ENCODE results near the gene DGKB.
A peak's percentile ranks its signal among the peaks of the same experiment; 100 is the strongest.

The DGKB gene

GRCh38 chr7:14207138-14207537 lies 695.4 kb downstream of the DGKB start:
- no peak for DNase-seq (ENCODE audit: low spot score)

GRCh38 chr7:14206121-14206520 lies 696.4 kb downstream of the DGKB start:
- no peak for DNase-seq (ENCODE audit: low spot score)

DNA sequence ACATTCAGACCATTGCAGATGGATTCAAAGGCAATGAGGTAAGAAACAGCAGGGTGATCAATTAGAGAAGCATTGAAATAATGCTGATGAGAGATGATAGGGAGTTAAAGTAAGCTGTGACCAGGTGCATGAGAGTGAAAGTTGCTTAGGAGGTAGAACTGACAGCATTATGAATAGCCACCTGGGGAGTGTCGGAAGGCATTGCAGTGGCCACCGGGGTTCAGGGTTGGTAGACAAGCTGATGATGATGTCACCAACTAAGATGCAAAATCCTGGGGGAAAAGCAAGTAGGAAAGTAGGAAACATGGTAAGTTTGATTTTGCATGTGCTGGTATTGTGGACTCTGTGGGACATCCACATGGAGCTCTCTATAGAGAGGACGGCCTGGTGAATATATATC lies 701.2 kb downstream of the DGKB start:
- DNase-seq (ENCODE audit: low spot score): no peak

DNA sequence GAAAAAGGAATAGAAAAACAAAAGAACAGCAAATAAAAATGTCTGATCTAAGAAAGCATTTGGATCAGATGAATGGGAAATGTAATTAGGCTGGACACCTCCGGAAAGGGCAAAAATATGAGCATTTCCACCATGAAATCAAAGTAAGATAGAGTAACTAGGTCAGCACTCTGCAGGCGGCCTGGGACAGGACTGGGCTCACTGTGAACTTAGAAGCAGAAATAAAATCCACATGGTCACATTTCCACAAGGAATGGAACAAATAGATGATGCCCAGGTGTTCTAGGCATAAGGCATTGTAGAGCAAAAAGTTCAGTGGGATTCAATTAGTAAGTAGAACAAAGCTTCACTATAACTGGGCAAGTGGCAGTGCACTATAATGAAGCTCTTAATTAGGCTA lies 703.2 kb downstream of the DGKB start:
- DNase-seq (ENCODE audit: low spot score): no peak

GRCh38 chr7:14197280-14197679 lies 705.3 kb downstream of the DGKB start:
- DNase-seq (ENCODE audit: low spot score): no peak

- no peak for DNase-seq (ENCODE audit: low spot score)
Measured at GRCh38 chr7:14196555-14196954, 706.0 kb downstream of the DGKB start.

DNA sequence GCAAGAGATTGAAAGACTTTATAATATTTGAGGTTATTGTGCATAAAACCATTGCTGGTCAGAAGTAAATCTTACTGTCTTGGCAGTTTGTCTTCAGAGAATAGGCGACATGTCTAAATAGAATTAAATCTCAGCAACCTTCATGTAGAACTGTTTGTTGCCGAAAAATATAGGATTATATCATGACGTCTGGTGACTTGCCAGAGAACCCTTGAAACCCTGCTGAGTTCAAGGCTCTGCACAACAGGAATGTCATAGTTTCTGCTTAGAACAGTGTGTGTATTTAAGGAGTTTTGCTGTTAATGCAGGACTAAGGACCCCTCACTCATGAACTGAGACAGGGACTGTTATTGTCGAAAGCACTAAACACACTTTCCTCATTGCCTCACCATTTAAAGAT lies 706.7 kb downstream of the DGKB start:
- no peak for DNase-seq (ENCODE audit: low spot score)

DNA sequence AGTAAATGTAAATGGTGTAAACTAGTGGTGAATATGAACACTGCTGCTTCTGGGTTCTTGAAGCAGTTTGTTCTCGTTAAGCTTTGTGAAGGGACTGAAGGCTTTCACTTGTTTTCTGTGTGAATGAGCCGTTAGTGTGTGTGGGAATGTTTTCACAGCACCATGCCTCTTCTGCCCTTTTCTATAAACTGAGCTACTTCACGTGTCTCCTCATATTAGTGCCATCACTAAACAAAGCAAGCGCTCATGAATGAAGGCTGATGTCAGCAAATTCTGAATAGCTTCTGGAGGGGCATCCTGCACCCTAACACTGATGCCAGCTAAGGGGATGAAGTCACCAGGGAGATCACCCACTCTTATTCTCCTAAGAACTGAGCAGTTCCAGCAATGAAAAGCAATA lies 707.5 kb downstream of the DGKB start:
- DNase-seq (ENCODE audit: low spot score): no peak

DNA sequence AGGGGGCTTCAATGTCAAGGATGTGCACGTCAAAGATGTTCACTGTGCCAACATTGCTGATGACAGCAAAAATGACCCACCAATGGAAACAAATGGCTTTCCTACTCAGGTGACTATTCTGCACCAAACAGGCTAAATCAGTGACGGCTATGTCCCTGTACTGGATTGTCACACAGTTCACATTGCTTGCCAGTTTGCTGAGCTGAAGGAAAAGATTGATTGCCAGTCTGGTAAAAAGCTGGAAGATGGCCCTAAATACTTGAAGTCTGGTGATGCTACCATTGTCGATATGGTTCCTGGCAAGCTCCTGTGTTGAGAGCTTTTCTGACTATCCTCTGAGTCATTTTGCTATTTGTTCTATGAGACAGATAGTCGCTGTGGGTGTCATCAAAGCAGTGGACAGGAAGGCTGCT lies 710.9 kb downstream of the DGKB start:
- DNase-seq (ENCODE audit: low spot score): no peak

GRCh38 chr7:14184292-14184864 lies 718.2 kb downstream of the DGKB start:
- DNase-seq (ENCODE audit: low spot score): no peak

DNA sequence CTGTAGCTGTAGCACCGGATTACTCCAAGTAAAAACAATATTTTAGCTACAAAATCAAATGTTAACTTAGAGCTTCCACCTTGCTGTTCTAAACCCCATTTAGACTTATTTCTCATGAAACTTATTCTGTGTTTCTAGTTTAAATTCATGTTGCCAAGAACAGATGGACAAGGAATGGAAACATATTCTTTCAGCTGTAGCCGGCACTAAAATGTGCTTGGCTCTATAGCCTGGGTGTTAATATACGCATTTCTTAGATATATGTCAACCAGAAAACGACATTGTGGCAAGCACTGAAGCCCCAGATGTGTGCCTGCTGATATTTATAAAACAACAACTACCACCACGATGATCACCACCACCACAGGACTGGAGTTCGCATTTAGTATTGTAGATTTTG lies 722.8 kb downstream of the DGKB start:
- DNase-seq (ENCODE audit: low spot score): no peak

GRCh38 chr7:14177876-14178275 lies 724.7 kb downstream of the DGKB start:
- no peak for DNase-seq (ENCODE audit: low spot score)

DNA sequence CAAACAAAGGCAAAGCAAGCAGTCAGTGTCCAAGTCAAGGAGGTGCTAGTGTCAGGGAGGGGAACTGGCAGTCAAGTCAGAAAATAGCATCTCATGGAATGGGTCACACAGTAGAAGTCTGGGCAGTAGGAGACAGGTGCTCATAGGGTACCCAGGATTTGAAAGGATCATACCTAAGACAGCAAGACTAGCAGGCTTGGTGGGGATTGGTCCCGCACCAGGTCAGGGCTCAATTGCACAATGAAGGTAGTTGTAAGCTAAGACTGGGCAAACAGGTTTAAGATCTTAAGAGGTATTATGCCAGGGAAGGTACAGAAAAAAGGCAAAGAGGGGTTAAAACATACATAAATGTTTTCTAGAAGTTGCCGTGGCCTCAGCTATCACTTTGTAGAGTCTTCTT lies 731.7 kb downstream of the DGKB start:
- no peak for DNase-seq (ENCODE audit: low spot score)

DNA sequence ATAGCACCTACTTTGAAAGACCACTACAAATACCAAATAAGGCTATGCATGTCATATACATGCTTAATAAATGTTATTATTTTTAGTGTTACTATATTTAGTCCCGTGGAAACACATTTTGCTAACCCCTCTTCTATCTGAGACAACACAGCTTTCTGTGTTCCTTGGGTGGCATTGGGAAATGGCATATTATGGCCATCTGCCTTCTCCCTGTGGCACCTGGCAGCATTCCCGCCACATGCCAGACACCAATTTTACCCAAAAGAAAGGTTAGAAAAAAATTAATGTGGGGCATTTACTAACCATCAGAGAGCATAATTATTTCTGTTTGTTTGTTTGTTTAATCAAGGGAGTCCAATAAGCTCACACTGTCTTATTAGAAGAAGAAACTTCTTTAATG lies 744.4 kb downstream of the DGKB start:
- DNase-seq (ENCODE audit: low spot score): no peak

GRCh38 chr7:14156436-14156835 lies 746.1 kb downstream of the DGKB start:
- DNase-seq (ENCODE audit: low spot score): no peak

GRCh38 chr7:14148974-14149373 lies 753.6 kb downstream of the DGKB start:
- DNase-seq (ENCODE audit: low spot score): no peak

DNA sequence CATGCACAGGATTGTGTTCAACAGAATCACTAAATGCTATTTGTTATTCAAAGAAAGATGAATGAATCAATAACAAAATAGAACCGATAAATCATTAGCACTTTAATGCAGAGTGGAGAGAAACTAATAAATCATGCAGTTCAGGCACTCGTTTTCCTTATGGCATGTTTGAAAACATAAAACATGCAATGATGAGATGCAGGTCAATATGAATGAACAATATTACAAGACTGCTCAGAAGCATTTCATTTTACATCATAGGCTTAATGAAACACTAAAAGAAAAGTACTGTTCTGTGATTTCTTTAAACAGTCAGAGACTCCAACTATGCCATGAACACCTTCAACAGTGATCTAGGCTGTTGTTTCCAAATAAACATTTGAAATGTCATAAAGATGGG lies 755.0 kb downstream of the DGKB start:
- DNase-seq (ENCODE audit: low spot score): no peak

- no peak for DNase-seq (ENCODE audit: low spot score)
Measured at GRCh38 chr7:14144538-14144937, 758.0 kb downstream of the DGKB start.

GRCh38 chr7:14144109-14144508 lies 758.4 kb downstream of the DGKB start:
- DNase-seq (ENCODE audit: low spot score): no peak

GRCh38 chr7:14137676-14138075 lies 764.9 kb downstream of the DGKB start:
- no peak for DNase-seq (ENCODE audit: low spot score)

DNA sequence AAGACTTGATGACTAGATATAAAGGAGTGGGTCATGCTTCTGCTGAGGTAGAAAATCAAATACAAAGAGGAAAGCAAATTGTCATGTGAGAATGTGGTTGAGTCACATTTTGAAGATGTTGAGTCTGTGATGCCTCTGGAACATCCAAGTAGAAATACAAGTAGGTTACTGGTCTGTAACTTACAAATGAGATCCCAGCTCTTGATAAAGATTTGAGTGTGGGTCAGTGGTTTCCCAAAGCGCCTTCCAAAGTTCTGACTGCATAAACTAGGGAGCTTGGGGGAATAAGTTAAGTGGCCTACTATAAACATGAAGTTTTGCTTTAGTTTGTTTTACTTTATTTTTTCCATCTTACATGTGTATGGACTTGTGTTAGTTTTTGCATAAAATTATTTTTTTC lies 768.8 kb downstream of the DGKB start:
- no peak for DNase-seq (ENCODE audit: low spot score)

DNA sequence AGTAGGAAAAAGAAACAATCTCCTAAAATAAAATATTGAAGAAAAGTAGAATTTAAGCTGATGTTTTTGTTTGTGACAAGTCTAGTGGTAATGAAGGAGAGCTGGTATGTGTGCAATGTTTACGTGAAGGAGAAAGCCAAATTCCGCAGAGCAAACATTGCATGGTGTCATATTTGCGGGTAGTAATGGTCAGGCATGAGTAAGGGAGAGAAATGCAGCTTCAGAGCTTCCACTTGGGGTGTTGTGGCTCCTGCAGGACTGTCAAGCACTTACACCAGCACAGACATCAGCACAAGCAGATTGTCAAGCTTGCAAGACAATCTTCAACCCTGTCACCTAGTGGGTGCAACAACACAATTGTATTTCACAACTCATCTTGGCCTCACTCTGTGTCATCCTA lies 776.6 kb downstream of the DGKB start:
- DNase-seq (ENCODE audit: low spot score): peak; percentile 3

DNA sequence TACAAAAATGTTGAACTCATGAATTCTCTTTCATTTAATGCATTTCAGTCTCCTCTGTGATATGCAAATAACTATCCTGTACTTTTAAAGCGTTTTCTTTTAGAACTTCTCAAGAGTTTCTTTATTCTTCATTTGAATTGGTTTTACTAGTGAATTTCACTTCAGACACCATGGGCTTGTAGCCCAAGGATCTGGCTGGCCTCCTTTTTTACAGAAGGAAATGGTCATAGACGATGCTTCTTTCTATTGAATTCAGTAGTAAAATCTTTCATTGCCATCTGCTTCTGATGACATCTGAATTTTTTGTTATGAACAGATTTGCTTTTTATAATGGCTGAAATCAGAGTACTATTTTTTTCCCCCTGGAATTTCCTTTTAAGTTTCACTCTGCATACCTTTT lies 777.8 kb downstream of the DGKB start:
- no peak for DNase-seq (ENCODE audit: low spot score)

DNA sequence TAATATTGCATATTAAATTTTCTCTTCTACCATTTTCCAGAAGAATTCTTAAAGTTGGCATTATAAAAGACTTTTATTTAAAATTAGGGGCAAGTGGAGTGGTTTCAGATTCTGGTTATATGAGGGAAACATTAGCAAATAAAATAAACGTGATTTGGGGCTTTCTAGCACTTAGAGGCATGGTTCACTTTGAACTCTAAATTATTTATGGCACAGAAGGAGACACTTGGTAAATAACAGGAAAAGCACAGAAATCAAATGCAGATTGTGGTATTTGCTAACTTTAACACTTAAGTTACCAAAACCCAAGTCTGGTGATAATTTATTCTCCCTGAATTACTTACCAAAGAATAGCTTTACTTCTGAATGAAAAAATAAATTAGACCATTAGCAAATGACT lies 778.6 kb downstream of the DGKB start:
- DNase-seq (ENCODE audit: low spot score): no peak

DNA sequence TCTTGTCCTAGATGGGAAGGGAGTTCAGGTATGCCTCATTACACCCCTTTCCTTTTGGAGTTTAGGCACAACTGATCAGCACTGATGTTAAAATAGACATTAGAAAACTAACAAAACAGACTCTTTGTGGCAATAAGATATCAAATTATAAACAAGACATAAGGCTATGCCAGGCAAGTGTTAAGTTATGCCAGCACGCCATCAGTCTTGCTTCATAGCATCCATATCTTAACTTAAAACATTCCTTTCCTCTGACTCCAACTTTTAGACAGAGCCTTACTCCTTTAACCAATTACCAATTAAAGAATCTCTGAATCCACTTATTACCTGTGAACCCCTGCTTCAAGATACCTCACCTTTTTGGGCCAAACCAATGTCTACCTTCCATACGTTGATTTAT lies 786.9 kb downstream of the DGKB start:
- no peak for DNase-seq (ENCODE audit: low spot score)

Measured in HuH-7.5 (cell line).